GM12872 (cell line): Measurements from ENCODE around the gene ADAM19.

Source experiments
- CTCF ChIP-seq: IDR thresholded peaks from 3 replicates; pipeline ENCODE4 v1.5.1; 2011; ENCODE audit warnings: low read depth, mild to moderate bottlenecking, low read length, moderate library complexity; ENCODE audit not compliant: insufficient read depth

ADAM19 gene

GRCh38 chr5:157514974-157515373, 60.6 kb downstream of the ADAM19 start:
- TF ChIP-seq CTCF, result no peak

DNA sequence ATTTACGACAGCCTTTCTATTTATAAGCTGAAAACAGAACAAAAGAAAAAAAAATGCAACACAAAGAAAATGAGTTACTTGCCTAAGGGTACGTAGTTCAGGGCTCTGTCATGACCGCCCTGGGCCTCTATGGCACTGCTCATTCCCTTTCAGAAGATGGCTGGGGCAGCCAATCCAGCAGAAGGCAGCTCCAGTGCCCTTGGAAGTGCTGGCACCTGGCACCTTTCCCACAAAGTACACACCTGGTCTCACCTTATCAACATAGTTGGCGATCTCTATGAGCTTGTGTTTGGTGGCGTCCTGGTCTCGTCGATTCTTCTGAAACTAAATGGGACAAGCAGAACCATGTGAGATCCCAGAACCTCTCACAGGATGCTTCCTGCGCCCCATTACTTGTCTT, 62.4 kb downstream of the ADAM19 start:
- no peak for TF ChIP-seq CTCF

- TF ChIP-seq CTCF, result no peak
Observed at GRCh38 chr5:157511651-157512644, 63.6 kb downstream of the ADAM19 start.

DNA sequence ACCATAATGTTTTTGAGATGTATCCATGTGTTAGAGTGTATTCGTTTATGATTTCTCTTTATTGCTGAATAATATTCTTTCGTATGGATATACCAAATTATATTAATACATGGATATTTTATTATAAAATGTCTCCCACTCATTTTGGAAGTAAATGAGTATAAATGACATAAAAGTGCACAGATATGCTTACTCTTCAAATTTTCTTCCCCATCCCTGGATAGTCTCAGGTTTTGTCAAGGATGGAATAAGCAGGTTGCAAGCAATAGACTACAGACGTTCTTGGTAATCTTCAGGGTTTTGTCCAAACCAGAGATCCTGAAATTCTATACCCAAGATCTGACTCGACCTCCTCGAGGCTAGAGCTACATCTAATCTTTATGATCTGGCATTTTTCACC, 64.9 kb downstream of the ADAM19 start:
- no peak for TF ChIP-seq CTCF

DNA sequence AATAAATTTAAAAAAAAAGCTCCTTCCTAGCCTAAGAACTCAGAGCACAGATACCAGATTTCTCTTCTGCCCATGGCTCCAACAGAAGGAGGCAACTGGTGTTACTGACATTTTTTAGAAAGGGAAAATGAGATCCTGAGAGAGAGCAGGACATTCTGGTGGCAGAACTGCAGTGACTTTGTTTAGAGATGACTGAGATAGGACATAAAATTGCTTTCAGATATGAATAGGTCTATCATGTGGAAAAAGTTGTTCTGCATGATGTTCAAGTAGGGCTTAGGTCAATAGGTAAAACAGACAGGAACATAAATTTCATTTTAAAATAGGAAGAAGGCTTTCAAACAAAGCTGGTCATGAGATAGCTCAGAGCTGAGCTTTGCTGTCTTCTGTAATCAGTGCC, 66.0 kb downstream of the ADAM19 start:
- no peak for TF ChIP-seq CTCF

DNA sequence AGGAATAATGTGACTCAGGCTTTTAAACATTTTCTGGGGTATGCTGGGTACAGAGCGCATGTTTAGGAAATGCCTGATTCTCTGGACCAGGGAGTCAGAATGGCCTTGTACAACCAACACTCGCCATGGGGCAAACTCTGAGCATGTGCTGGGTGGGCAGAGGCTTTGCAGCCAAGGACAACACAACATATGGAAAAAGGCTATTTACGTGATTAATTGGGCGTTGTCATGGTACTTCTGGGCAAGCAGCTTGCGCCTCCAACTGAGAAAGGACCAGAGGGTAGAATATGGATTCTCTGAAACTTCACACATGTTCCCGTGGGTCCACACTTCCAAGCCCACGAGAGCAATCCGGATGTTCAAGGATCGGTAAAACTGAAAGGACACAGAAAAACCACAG, 66.5 kb downstream of the ADAM19 start:
- TF ChIP-seq CTCF, result no peak

GRCh38 chr5:157506981-157507780, 68.4 kb downstream of the ADAM19 start:
- TF ChIP-seq CTCF, result no peak
